Left ventricle myocardium inferior (tissue), 1 donor: Measurements from ENCODE around the gene ATXN1. TPM values are rescaled to one million over a fixed set of nuclear protein-coding genes. Genes with fewer than 3 reads are reported as not detected.

Experiments used
- DNase-seq: peaks from one replicate; pipeline ENCODE4 v3.0.0-alpha.2; 2020
- H3K27ac ChIP-seq: fragments of 200-600 bp; replicated peaks from 2 replicates; pipeline ENCODE4 v1.8.0; 2021
- H3K27me3 ChIP-seq: fragments of 200-600 bp; 2 replicates; pipeline ENCODE4 v1.8.0; 2021; ENCODE audit warnings: low read depth
- H3K36me3 ChIP-seq: fragments of 200-600 bp; 2 replicates; pipeline ENCODE4 v1.8.0; 2021
- H3K4me1 ChIP-seq: fragments of 200-600 bp; 2 replicates; pipeline ENCODE4 v1.8.0; 2021
- H3K4me3 ChIP-seq: fragments of 200-600 bp; 2 replicates; pipeline ENCODE4 v1.8.0; 2021; ENCODE audit warnings: mild to moderate bottlenecking, moderate library complexity
- H3K9me3 ChIP-seq: fragments of 200-600 bp; replicated peaks from 2 replicates; pipeline ENCODE4 v1.8.0; 2021
- CTCF ChIP-seq: fragments of 200-600 bp; IDR thresholded peaks from 2 replicates; pipeline ENCODE4 v1.8.0; 2021; ENCODE audit warnings: antibody characterized with exemption, mild to moderate bottlenecking, borderline replicate concordance
- intact Hi-C: fragments of 100-400 bp; cut with micrococcal nuclease; formaldehyde crosslinking; loops from one replicate; pipeline ENCODE4 v1.11.0; 2022
- total RNA-seq: library from RNA; stranded (reverse); fragmentation: NEBNext Ultra II Directional; extraction: Animal tissue kit (Norgen Biotek cat#: 25700); gene quantifications from one replicate; pipeline ENCODE4 v1.2.1, GENCODE V29; 2021
- donor health status: DM: no; HTN: yes; CAD: no; lungs with severe emphysema.

Gene ATXN1
- total RNA-seq, 1 donor from 2014 or later = 41.5 TPM

GRCh38 chr6:16413399-16413798, 347.9 kb downstream of the ATXN1 start:
- Histone ChIP-seq H3K36me3 (no peaks in the 10 kb centered on the region), H3K9me3 (no peaks in the 10 kb centered on the region), H3K27me3 (no peaks in the 10 kb centered on the region), H3K27ac (no peak overlapping the region), H3K4me3 (no peak overlapping the region), H3K4me1 (peaks cover 46% of the 10 kb centered on the region)
- intact Hi-C loops = loop anchor here (5.0 kb wide), 2 partner anchors 81 to 349 kb away; partner anchors contain the start of gene ATXN1
- no peak for DNase-seq
- TF ChIP-seq CTCF = no peak

- DNase-seq = no peak
- Histone ChIP-seq H3K4me3 (no peak overlapping the region), H3K27ac (no peak overlapping the region), H3K36me3 (no peaks in the 10 kb centered on the region), H3K9me3 (no peaks in the 10 kb centered on the region), H3K27me3 (no peaks in the 10 kb centered on the region), H3K4me1 (peaks cover 46% of the 10 kb centered on the region)
- no peak for TF ChIP-seq CTCF
- intact Hi-C loops = loop anchor here (5.0 kb wide), 2 partner anchors 81 to 349 kb away; partner anchors contain the start of gene ATXN1
Observed at GRCh38 chr6:16412982-16413381, 348.3 kb downstream of the ATXN1 start.

GRCh38 chr6:16412171-16412570, 349.1 kb downstream of the ATXN1 start:
- intact Hi-C loops = loop anchor here (5.0 kb wide), 2 partner anchors 80 to 350 kb away; partner anchors contain the start of gene ATXN1
- no peak for TF ChIP-seq CTCF
- no peak overlapping the region for H3K27ac ChIP-seq
- H3K9me3 ChIP-seq = no peaks in the 10 kb centered on the region
- no peaks in the 10 kb centered on the region for H3K27me3 ChIP-seq
- H3K4me3 ChIP-seq = no peak overlapping the region
- no peak for DNase-seq
- no peaks in the 10 kb centered on the region for H3K36me3 ChIP-seq
- peaks cover 46% of the 10 kb centered on the region for H3K4me1 ChIP-seq

DNA sequence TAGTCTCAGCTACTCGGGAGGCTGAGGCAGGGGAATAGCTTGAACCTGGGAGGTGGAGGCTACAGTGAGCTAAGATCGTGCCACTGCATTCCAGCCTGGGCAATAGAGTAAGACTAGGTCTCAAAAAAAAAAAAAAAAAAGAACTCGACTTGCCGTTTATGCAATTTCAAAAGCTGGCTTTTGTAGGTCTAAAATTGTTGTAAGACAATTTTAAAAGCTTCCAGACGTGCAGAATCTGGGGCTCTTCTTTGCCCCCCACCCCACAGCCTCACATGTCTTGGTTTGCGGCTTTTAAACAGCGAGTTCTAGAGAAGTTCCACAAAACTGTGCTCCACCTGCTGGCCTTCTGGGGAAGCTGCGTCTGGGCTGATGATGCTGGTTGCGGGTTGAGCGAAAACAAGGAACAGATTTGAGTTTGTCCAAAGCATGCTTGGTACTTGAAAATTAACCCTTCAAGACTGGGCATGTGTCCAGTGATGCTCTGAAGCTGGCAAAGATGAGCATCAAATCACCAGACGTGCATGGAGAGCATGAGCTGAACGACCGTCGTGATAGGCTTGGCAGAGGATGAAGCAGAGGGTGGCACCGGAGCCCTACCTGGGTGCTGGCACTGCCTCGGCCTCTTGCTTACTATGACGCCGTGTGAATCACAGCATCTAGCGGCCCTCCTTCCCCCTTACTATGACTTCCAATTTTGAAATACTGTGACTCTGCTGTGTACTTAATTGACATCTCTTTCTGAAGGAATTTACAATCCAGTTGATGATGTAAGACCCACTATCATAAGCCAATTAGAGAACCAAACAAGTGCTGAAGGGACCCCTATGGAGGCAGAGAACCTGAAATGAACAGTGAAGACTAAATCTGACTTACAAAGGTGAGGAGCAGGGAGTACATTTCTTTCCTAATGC, 351.5 kb downstream of the ATXN1 start:
- H3K9me3 ChIP-seq = no peaks in the 10 kb centered on the region
- H3K4me3 ChIP-seq = no peak overlapping the region
- intact Hi-C loops = loop anchor here (5.0 kb wide), 2 partner anchors 77 to 353 kb away; partner anchors contain the start of gene ATXN1
- TF ChIP-seq CTCF = peak; percentile 86
- peak; percentile 57 for DNase-seq
- H3K36me3 ChIP-seq = no peaks in the 10 kb centered on the region
- H3K27ac ChIP-seq = no peak overlapping the region
- peaks cover 42% of the 10 kb centered on the region for H3K4me1 ChIP-seq
- no peaks in the 10 kb centered on the region for H3K27me3 ChIP-seq

DNA sequence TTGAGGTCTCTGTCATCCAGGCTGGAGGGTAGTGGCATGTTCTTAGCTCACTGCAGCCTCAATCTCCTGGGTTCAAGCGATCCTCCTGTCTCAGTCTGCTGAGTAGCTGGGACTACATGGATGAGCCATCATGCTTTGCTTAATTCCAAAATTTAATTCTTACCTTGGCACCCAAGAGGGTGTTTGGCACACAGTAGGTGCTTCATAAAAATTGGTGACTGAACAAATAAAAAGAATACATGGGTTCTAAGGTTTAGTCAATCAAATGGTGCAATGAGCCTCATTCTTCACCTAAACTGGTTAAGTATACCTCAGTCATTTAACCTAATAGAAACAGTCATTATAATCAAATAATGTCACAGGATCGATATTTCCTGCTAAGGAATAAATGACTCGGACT, 352.5 kb downstream of the ATXN1 start:
- intact Hi-C loops = no loop called here
- no peaks in the 10 kb centered on the region for H3K27me3 ChIP-seq
- no peaks in the 10 kb centered on the region for H3K9me3 ChIP-seq
- TF ChIP-seq CTCF = no peak
- no peak overlapping the region for H3K27ac ChIP-seq
- H3K36me3 ChIP-seq = no peaks in the 10 kb centered on the region
- peaks cover 32% of the 10 kb centered on the region for H3K4me1 ChIP-seq
- H3K4me3 ChIP-seq = no peak overlapping the region
- DNase-seq = no peak
